ENCODE measurements around the gene POLG2. TPM values are rescaled to one million over a fixed set of nuclear protein-coding genes. Genes with fewer than 3 reads are reported as not detected.

Gene POLG2
- total RNA-seq, 1 experiment from 2014 or later, result 42.7 TPM

- TF ChIP-seq ZNF281 (CRISPR knock-in tag; IDR thresholded peaks at IDR 0.05) (no peak; the same call in 1 of the 2 replicates), ETV6 (CRISPR knock-in tag; IDR thresholded peaks at IDR 0.05) (peak; percentile 85), ZSCAN18 (CRISPR knock-in tag; IDR thresholded peaks at IDR 0.05) (no peak), ERG (CRISPR knock-in tag; IDR thresholded peaks at IDR 0.05) (peak; percentile 85; the same call in 1 of the 2 replicates), ELF4 (CRISPR knock-in tag; IDR thresholded peaks at IDR 0.05; ENCODE audit: low read depth) (no peak), ZNF232 (CRISPR knock-in tag; IDR thresholded peaks at IDR 0.05) (0 out of 2 replicates have a peak, but pooled peaks have one; percentile 15), NFYB (CRISPR knock-in tag; conservative IDR thresholded peaks at IDR 0.05; ENCODE audit: low read depth) (no peak), EMX1 (CRISPR knock-in tag; IDR thresholded peaks at IDR 0.05) (peak; percentile 96), FOXP1 (CRISPR knock-in tag; IDR thresholded peaks at IDR 0.05; ENCODE audit: borderline replicate concordance) (no peak), HMGXB4 (CRISPR knock-in tag; IDR thresholded peaks at IDR 0.05) (0 out of 2 replicates have a peak, but pooled peaks have one; percentile 26), PREB (CRISPR knock-in tag; IDR thresholded peaks at IDR 0.05; ENCODE audit: borderline replicate concordance) (0 out of 2 replicates have a peak, but pooled peaks have one; percentile 25), RORB (CRISPR knock-in tag; IDR thresholded peaks at IDR 0.05) (peak; percentile 73; the same call in 1 of the 2 replicates), PRDM15 (CRISPR knock-in tag; IDR thresholded peaks at IDR 0.05) (no peak), IRF2 (CRISPR knock-in tag; IDR thresholded peaks at IDR 0.05; ENCODE audit: borderline replicate concordance, low read depth) (no peak), GABPB1 (CRISPR knock-in tag; IDR thresholded peaks at IDR 0.05) (peak; percentile 73)
- TF ChIP-seq, protein P1, sequence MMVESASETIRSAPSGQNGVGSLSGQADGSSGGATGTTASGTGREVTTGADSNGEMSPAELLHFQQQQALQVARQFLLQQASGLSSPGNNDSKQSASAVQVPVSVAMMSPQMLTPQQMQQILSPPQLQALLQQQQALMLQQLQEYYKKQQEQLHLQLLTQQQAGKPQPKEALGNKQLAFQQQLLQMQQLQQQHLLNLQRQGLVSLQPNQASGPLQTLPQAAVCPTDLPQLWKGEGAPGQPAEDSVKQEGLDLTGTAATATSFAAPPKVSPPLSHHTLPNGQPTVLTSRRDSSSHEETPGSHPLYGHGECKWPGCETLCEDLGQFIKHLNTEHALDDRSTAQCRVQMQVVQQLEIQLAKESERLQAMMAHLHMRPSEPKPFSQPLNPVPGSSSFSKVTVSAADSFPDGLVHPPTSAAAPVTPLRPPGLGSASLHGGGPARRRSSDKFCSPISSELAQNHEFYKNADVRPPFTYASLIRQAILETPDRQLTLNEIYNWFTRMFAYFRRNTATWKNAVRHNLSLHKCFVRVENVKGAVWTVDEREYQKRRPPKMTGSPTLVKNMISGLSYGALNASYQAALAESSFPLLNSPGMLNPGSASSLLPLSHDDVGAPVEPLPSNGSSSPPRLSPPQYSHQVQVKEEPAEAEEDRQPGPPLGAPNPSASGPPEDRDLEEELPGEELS (CRISPR knock-in tag; IDR thresholded peaks at IDR 0.05), result peak; percentile 71
- TF ChIP-seq, protein P2, sequence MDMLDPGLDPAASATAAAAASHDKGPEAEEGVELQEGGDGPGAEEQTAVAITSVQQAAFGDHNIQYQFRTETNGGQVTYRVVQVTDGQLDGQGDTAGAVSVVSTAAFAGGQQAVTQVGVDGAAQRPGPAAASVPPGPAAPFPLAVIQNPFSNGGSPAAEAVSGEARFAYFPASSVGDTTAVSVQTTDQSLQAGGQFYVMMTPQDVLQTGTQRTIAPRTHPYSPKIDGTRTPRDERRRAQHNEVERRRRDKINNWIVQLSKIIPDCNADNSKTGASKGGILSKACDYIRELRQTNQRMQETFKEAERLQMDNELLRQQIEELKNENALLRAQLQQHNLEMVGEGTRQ (CRISPR knock-in tag; IDR thresholded peaks at IDR 0.05), result no peak
- TF ChIP-seq, protein P3, sequence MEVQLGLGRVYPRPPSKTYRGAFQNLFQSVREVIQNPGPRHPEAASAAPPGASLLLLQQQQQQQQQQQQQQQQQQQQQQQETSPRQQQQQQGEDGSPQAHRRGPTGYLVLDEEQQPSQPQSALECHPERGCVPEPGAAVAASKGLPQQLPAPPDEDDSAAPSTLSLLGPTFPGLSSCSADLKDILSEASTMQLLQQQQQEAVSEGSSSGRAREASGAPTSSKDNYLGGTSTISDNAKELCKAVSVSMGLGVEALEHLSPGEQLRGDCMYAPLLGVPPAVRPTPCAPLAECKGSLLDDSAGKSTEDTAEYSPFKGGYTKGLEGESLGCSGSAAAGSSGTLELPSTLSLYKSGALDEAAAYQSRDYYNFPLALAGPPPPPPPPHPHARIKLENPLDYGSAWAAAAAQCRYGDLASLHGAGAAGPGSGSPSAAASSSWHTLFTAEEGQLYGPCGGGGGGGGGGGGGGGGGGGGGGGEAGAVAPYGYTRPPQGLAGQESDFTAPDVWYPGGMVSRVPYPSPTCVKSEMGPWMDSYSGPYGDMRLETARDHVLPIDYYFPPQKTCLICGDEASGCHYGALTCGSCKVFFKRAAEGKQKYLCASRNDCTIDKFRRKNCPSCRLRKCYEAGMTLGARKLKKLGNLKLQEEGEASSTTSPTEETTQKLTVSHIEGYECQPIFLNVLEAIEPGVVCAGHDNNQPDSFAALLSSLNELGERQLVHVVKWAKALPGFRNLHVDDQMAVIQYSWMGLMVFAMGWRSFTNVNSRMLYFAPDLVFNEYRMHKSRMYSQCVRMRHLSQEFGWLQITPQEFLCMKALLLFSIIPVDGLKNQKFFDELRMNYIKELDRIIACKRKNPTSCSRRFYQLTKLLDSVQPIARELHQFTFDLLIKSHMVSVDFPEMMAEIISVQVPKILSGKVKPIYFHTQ (CRISPR knock-in tag; IDR thresholded peaks at IDR 0.05), result peak; percentile 95
Measured at GRCh38 chr17:64496786-64497564, at the start of gene POLG2 (continued).
